ENCODE measurements around the gene VWA8. TPM values are rescaled to one million over a fixed set of nuclear protein-coding genes. Genes with fewer than 3 reads are reported as not detected.

VWA8 gene
- total and polyA plus RNA-seq, 2 experiments from 2014 or later = 6.3 to 24.6 TPM

GRCh38 chr13:42007844-42008243 lies 46.9 kb upstream of the VWA8 start:
- H2AFZ ChIP-seq = no peak overlapping the region
- ATAC-seq = no peak
- H3K36me3 Mint-ChIP-seq (ENCODE audit: low read depth) = no peaks in the 10 kb centered on the region
- no peaks in the 10 kb centered on the region for H3K36me3 ChIP-seq (ENCODE audit: insufficient read depth)
- H4K20me1 ChIP-seq (replicated peaks; ENCODE audit: insufficient read depth) = no peaks in the 10 kb centered on the region
- H3K27me3 ChIP-seq (ENCODE audit: insufficient read depth) = no peaks in the 10 kb centered on the region
- H3K9me3 Mint-ChIP-seq = no peaks in the 10 kb centered on the region
- DNase-seq (ENCODE audit: low spot score) = no peak
- no peaks in the 10 kb centered on the region; the same call in 1 of the 2 replicates for H3F3A ChIP-seq (replicated peaks; ENCODE audit: low read depth)
- no peak overlapping the region for H3K27ac ChIP-seq (ENCODE audit: low read depth)
- peaks cover 14% of the 10 kb centered on the region for H3K4me1 Mint-ChIP-seq
- TF ChIP-seq EZH2 (IDR thresholded peaks at IDR 0.05; ENCODE audit: low read depth, unreplicated experiment) = no peak
- TF ChIP-seq POLR2AphosphoS5 (IDR thresholded peaks at IDR 0.05; ENCODE audit: low read depth) = no peak
- TF ChIP-seq JUNB (IDR thresholded peaks at IDR 0.05; ENCODE audit: unreplicated experiment) = no peak
- TF ChIP-seq REST (IDR thresholded peaks at IDR 0.05; ENCODE audit: unreplicated experiment) = no peak
- TF ChIP-seq ZNF331 (CRISPR knock-in tag; IDR thresholded peaks at IDR 0.05; ENCODE audit: low read depth) = no peak
- no peak for TF ChIP-seq EZH2phosphoT487 (IDR thresholded peaks at IDR 0.05; ENCODE audit: unreplicated experiment)
- no peak for TF ChIP-seq ZNF462 (CRISPR knock-in tag; IDR thresholded peaks at IDR 0.05)
- no peak for TF ChIP-seq ZNF114 (CRISPR knock-in tag; IDR thresholded peaks at IDR 0.05)
- peaks cover 18% of the 10 kb centered on the region for H3K4me1 ChIP-seq (ENCODE audit: insufficient read depth)
- H3K79me2 ChIP-seq (replicated peaks; ENCODE audit: insufficient read depth) = no peaks in the 10 kb centered on the region
- H3K27ac Mint-ChIP-seq = no peak overlapping the region
- no peak overlapping the region for H3K4me2 ChIP-seq
- H3K4me3 Mint-ChIP-seq = no peak overlapping the region
- no peak overlapping the region for H3K4me3 ChIP-seq
- H3K27me3 Mint-ChIP-seq (ENCODE audit: insufficient read depth, low read depth, poor library complexity) = no peaks in the 10 kb centered on the region
- no peaks in the 10 kb centered on the region for H3K9me2 ChIP-seq (ENCODE audit: insufficient read depth)

All from GM23338 (cell line).